ENCODE results near the gene CD38. TPM values are rescaled to one million over a fixed set of nuclear protein-coding genes. Genes with fewer than 3 reads are reported as not detected.
"Not testable (repeated sequence)": the region's sequence is repeated elsewhere in the genome, so short reads cannot be mapped to it uniquely, and the experiment has no call there.

CD38 gene
- 100 to 1,000 TPM in 1 of 3 donors, 10 to 100 TPM in 2; 33.4 to 133 (median 60.9) TPM for polyA plus RNA-seq

DNA sequence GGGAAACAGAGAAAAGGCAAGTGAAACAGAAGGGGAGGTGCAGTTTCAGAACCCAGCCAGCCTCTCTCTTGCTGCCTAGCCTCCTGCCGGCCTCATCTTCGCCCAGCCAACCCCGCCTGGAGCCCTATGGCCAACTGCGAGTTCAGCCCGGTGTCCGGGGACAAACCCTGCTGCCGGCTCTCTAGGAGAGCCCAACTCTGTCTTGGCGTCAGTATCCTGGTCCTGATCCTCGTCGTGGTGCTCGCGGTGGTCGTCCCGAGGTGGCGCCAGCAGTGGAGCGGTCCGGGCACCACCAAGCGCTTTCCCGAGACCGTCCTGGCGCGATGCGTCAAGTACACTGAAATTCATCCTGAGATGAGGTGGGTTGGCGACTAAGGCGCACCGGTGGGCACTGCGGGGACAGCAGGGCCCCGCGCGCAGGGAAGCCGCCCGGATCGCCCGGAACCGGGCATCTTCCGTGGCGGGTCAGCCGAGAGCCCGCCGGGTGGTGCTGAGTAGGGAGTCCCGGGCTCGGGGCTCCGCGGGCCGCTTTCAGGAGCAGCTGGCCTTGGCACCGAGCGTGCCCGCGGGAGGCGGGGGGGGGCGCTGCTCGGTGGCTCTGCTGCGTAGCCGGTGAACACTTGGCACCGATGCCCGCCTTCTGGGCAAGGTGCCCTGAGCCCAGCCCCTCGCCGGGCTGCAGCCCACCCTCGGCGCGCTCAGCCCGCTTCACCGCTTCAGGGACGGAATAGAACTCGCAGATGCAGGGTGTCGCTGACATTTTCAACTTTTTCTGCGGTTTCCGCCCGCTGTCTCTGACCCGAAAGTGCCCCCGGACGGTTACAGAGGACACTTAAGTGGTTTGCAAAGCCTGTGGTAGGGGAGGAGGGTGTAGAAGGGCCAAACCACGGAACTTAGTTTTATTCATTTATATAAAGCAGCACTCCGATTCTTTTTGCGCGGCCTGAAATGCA lies at the start of gene CD38:
TSS of gene CD38 (plus strand) at position 40 of the 953 bp plus-strand sequence. CDS start at position 127, 87 bp downstream.
- Mint-ChIP-seq H3K36me3 (peaks cover 16 to 33% (median 28%) of the 10 kb centered on the region in 3 donors), H3K27me3 (ENCODE audit: low read depth in 3 of 3) (peaks cover 5 to 28% (median 18%) of the 10 kb centered on the region in 3 donors), H3K4me1 (peaks cover 81 to 89% of the 10 kb centered on the region in 2 donors), H3K4me3 (peak within 1 kb of the TSS; percentile 93 to 99 (median 95)), H3K9me3 (no peaks in the 10 kb centered on the region), H3K27ac (peak within 1 kb of the TSS; percentile 87 to 96 (median 92))
- peak; percentile 85 to 86 (median 85) for DNase-seq

DNA sequence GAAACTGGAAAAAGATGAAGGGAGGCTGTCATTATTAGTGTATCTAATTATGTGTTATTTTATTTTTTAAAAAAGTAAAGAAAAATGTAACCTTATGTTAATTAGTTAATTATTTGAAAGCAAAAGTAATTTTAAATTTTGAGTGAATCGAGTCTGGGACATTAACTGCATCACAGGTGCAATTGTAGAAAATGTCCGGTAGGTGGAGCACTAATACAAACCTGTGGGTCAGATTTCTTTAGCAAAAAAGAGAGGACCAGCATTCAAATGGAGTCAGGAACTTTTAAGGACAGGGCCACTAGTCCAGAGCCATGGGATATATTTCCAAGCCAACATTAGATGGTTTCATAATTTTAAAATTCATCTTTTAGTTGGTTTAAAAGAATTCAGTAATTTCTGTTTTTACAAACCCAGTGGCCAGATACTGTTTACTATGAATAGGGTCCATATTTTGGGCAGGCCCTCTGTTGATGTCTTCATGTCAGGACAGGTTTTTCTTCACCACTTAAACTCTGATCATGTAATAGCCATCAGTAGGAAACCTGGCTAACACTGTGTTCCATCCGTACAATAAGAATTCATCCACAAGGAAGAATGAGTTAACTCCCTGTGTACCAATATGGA lies 48.1 kb upstream of the CD38 start:
- H3K4me1 Mint-ChIP-seq, result peaks cover 29 to 30% of the 10 kb centered on the region in 2 donors
- no peaks in the 10 kb centered on the region for H3K9me3 Mint-ChIP-seq
- H3K36me3 Mint-ChIP-seq, result no peaks in the 10 kb centered on the region
- no peak overlapping the region for H3K4me3 Mint-ChIP-seq
- peak; percentile 63 to 68 (median 67) for DNase-seq
- peaks cover 5 to 7% (median 6%) of the 10 kb centered on the region in 3 donors for H3K27me3 Mint-ChIP-seq (ENCODE audit: low read depth in 3 of 3)
- peak overlapping the region in 2 of 6 donors; percentile 18 to 69 for H3K27ac Mint-ChIP-seq

DNA sequence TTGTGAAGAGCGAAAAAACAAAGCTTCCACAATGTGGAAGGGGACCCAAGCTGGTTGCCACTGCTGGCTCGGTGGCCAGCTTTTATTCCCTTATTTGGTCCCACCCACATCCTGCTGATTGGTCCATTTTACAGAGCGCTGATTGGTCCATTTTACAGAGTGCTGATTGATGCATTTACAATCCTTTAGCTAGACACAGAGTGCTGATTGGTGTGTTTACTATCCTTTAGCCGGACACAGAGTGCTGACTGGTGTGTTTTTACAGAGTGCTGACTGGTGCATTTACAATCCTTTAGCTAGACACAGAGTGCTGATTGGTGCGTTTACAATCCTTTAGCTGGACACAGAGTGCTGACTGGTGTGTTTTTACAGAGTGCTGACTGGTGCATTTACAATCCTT lies 45.1 kb upstream of the CD38 start:
- not testable (repeated sequence) for H3K27ac Mint-ChIP-seq; H3K36me3 Mint-ChIP-seq; DNase-seq; H3K4me3 Mint-ChIP-seq; H3K9me3 Mint-ChIP-seq; H3K27me3 Mint-ChIP-seq (ENCODE audit: low read depth in 3 of 3)
- H3K4me1 Mint-ChIP-seq, result peaks cover 20 to 32% of the 10 kb centered on the region in 2 donors

DNA sequence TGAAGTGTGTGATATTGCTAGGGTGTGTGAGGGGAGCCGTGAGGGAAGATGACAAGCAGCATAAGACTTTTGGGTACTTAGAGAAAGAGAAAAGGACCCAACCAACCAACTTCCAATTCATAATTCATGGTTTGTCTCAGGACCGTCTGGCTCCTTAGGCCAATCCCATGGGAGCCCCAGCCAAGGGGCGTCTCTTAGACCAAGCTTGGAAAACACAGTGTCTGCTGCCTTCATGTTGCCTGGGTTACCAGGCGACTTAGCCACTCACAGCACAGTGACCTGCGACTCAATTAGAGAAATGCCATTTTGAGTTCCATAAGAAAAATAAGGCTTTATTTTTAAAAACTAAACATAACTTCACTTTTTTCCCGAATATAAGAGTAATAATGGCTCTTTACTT lies 42.6 kb upstream of the CD38 start:
- Mint-ChIP-seq H3K27ac (no peak overlapping the region), H3K27me3 (ENCODE audit: low read depth in 3 of 3) (peaks cover 3 to 5% (median 3%) of the 10 kb centered on the region in 3 donors), H3K4me1 (peaks cover 20 to 32% of the 10 kb centered on the region in 2 donors), H3K36me3 (no peaks in the 10 kb centered on the region), H3K4me3 (no peak overlapping the region), H3K9me3 (peaks cover 0 to 4% (median 0%) of the 10 kb centered on the region in 6 donors)
- no peak for DNase-seq

DNA sequence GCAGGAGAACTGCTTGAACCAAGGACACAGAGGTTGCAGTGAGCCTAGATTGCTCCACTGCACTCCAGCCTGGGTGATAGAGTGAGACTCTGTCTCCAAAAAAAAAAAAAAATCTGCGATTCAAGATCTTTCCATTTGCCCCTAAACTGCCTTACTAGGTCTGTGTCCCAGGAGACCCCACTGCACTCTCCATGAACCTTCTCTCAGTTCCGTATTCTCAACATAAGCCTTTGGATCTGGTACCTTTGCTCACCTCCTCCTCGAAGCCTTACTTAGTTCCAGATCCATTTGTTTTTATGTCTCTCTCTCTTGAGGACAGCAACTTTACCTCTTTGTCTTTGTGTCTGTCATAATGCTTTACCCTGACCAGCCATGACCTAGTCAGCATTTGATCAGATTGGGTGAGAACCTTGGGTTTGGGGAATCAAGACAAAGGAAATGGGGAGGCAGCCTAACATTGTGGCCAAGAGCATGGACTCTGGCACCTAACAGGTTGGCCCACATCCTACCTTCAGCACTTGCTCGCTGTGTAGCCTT lies 41.5 kb upstream of the CD38 start:
- Mint-ChIP-seq H3K36me3 (peaks cover 0 to 4% (median 3%) of the 10 kb centered on the region in 3 donors), H3K9me3 (peaks cover 0 to 10% (median 1%) of the 10 kb centered on the region in 6 donors), H3K27me3 (ENCODE audit: low read depth in 3 of 3) (peaks cover 2 to 5% (median 3%) of the 10 kb centered on the region in 3 donors), H3K4me3 (no peak overlapping the region), H3K27ac (no peak overlapping the region), H3K4me1 (peaks cover 20 to 32% of the 10 kb centered on the region in 2 donors)
- DNase-seq, result no peak

DNA sequence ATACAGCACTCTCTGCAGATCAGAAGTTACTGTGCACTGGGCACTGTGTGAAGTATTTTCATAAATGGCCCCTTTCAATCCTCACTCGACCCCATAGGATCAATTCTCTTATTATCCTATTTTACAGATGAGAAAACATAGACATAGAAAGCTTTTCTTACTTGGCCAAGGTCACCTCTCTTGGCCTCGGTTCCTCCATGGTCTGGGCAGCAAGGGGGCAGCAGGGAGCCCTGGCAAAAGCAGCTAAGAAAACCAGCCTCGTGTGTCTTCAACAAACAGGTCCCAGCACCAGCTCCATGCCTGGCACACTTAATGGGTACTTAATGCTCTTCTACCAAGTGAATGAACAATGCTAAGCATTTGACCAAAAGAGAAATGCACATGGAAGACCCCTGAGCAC lies 40.9 kb upstream of the CD38 start:
- Mint-ChIP-seq H3K36me3 (peaks cover 2 to 7% (median 5%) of the 10 kb centered on the region in 3 donors), H3K4me3 (no peak overlapping the region), H3K4me1 (peaks cover 20 to 32% of the 10 kb centered on the region in 2 donors), H3K27me3 (ENCODE audit: low read depth in 3 of 3) (peaks cover 3 to 5% (median 4%) of the 10 kb centered on the region in 3 donors), H3K27ac (peak overlapping the region in 1 of 6 donors; percentile 46), H3K9me3 (peaks cover under 1 to 16% (median 3%) of the 10 kb centered on the region in 6 donors)
- peak; percentile 24 to 37 (median 34) for DNase-seq

DNA sequence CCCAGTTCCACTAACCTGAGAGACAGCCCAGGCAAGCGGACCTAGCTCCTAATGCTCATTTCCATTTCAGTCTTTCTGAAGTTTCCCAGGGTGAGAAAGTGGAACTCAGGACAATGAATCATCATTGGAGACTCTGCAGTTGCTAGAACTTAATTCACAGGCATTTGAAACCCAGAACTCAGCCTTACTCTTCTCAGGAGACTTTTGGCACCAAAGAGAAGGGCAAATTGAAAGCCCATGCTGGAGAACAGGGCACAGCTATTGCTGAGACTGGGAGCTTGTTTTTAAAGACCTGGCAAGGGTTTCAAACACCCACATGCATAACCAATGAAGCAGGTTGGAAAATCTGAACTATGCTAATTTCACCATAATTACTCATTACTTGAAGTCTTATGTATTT lies 39.3 kb upstream of the CD38 start:
- DNase-seq, result no peak
- no peak overlapping the region for H3K27ac Mint-ChIP-seq
- peaks cover 4 to 10% (median 7%) of the 10 kb centered on the region in 3 donors for H3K36me3 Mint-ChIP-seq
- H3K4me3 Mint-ChIP-seq, result no peak overlapping the region
- H3K9me3 Mint-ChIP-seq, result peaks cover 2 to 19% (median 7%) of the 10 kb centered on the region in 6 donors
- peaks cover 15 to 28% of the 10 kb centered on the region in 2 donors for H3K4me1 Mint-ChIP-seq
- peaks cover 3 to 5% (median 3%) of the 10 kb centered on the region in 3 donors for H3K27me3 Mint-ChIP-seq (ENCODE audit: low read depth in 3 of 3)

DNA sequence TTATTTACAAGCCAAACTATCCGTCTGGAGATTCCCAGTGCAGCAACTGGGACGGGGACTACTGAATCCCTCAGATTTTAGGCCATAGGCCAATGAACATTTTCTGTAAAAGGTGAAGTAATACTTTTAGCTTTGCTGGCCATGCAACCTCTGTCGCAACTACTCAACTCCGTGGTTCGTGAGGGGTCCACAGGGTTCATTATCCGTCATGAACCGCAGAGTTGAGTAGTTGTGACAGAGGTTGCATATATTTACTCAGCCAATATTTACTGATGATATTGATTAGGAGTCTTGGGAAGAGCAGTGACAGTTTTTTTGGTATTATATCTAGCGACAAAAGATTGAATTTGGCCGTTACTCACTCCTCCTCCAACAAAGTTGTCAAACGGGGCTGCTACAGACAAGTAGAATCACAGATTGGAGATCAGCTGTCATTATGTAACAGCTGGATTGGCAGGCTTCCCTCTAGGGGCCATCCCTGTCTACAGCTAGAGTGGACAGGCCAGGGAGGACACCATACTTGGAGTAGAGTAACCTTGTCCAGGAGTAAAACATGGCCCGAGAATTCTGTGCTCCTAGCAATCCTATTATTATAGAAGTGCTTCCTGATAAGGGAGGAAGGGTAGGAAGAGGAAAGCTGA lies 37.2 kb upstream of the CD38 start:
- peaks cover 6 to 16% of the 10 kb centered on the region in 2 donors for H3K4me1 Mint-ChIP-seq
- H3K27me3 Mint-ChIP-seq (ENCODE audit: low read depth in 3 of 3), result peaks cover 2 to 3% (median 3%) of the 10 kb centered on the region in 3 donors
- H3K4me3 Mint-ChIP-seq, result no peak overlapping the region
- DNase-seq, result no peak
- H3K36me3 Mint-ChIP-seq, result peaks cover 4 to 10% (median 7%) of the 10 kb centered on the region in 3 donors
- H3K9me3 Mint-ChIP-seq, result peaks cover 2 to 19% (median 7%) of the 10 kb centered on the region in 6 donors
- H3K27ac Mint-ChIP-seq, result peak overlapping the region in 1 of 6 donors; percentile 21

DNA sequence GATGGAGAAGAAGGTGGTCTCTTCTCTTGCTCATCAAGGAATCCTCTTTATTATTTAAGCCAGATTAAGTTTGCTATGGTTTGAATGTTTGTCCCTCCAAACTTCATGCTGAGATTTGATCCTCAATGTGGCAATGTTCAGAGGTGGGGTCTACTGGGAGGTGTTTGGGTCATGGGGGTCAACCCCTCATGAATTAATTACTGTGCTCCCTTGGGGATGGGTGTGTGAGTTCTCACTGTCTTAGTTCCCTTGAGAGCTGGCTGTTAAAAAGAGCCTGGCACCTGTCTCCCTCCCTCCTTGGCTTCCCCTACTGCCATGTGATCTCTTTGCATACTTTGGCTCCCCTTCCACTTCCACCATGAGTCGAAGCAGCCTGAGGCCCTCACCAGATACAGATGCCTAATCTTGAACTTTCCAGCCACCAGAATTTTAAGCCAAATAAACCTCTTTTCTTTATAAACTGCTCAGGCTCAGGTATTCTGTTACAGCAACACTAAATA lies 36.0 kb upstream of the CD38 start:
- no peak for DNase-seq
- Mint-ChIP-seq H3K27ac (peak overlapping the region in 1 of 6 donors; percentile 51), H3K4me1 (peaks cover 5 to 7% of the 10 kb centered on the region in 2 donors), H3K9me3 (peaks cover 2 to 19% (median 7%) of the 10 kb centered on the region in 6 donors), H3K4me3 (no peak overlapping the region), H3K36me3 (peaks cover 4 to 10% (median 7%) of the 10 kb centered on the region in 3 donors), H3K27me3 (ENCODE audit: low read depth in 3 of 3) (peaks cover 0 to 3% (median 2%) of the 10 kb centered on the region in 3 donors)

DNA sequence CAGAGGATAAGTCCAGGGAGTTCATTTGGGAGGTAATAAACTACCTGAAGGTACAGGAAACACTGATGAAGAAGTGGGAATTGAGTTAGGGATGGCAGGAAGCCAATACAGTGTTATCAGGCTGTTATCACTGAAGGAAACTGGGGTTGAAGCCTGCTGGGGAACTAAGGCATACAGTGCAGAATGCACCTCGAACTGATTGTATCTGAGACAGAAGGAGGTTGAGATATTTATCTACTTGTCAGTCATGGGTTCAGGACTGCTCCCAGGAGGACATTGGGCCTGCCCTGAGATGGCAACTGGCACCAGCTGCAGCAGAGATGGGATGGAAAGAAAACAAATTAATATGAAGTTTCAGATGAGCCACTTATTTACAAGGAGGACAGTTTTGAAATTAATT lies 35.5 kb upstream of the CD38 start:
- H3K36me3 Mint-ChIP-seq, result peaks cover 4 to 10% (median 7%) of the 10 kb centered on the region in 3 donors
- H3K9me3 Mint-ChIP-seq, result peaks cover 2 to 19% (median 7%) of the 10 kb centered on the region in 6 donors
- no peak for DNase-seq
- peaks cover 0 to 3% (median 2%) of the 10 kb centered on the region in 3 donors for H3K27me3 Mint-ChIP-seq (ENCODE audit: low read depth in 3 of 3)
- H3K4me3 Mint-ChIP-seq, result no peak overlapping the region
- peaks cover 0 to 2% of the 10 kb centered on the region in 2 donors for H3K4me1 Mint-ChIP-seq
- H3K27ac Mint-ChIP-seq, result no peak overlapping the region

DNA sequence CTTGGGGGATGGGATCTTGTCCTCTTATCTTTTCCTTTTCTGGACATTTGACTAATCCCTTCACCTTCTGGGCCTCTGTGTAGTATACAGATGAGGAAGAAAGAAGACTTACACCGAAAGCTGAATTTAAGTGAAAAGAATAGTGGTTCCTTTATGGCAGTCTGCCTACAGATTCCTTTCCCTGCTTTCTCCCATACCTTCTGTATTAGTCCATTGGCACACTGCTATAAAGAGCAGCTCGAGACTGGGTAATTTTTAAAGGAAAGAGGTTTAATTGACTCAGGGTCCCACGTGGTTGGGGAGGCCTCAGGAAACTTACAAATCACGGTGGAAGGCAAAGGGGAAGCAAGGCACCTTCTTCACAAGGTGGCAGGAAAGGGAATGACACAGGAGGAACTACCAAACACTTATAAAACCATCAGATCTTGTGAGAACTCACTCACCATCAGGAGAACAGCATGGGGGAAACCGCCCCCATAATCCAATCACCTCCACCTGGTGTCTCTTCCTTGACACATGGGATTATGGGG lies 34.0 kb upstream of the CD38 start:
- Mint-ChIP-seq H3K27me3 (ENCODE audit: low read depth in 3 of 3) (peaks cover 0 to 3% (median 2%) of the 10 kb centered on the region in 3 donors), H3K27ac (peak overlapping the region in 1 of 6 donors; percentile 21)

DNA sequence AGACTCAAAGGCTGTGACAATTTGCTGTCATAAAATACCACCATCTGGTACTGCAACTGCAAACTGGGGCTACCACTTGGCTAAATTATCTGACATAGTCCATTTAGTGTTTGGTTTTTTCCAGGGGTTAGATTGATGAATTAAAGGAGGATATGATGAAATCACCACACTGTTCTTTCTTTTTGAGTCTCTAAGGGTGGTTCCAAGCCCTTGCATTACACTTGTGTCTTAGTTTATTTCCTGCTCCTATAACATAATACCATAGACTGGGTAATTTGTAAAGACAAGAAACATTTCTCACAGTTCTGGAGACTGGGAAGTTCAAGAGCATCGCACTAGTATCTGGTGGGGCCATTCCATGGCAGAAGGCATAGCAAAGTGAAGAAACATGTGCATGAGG lies 32.0 kb upstream of the CD38 start:
- Mint-ChIP-seq H3K9me3 (peaks cover under 1 to 13% (median 5%) of the 10 kb centered on the region in 6 donors), H3K27ac (no peak overlapping the region), H3K36me3 (peaks cover 4 to 8% (median 5%) of the 10 kb centered on the region in 3 donors), H3K27me3 (ENCODE audit: low read depth in 3 of 3) (peaks cover 2 to 4% (median 2%) of the 10 kb centered on the region in 3 donors), H3K4me1 (no peaks in the 10 kb centered on the region), H3K4me3 (no peak overlapping the region)
- no peak for DNase-seq

More for the DNA sequence above, 34.0 kb upstream of the CD38 start:
- H3K4me1 Mint-ChIP-seq, result no peaks in the 10 kb centered on the region
- peaks cover 2 to 19% (median 7%) of the 10 kb centered on the region in 6 donors for H3K9me3 Mint-ChIP-seq
- H3K36me3 Mint-ChIP-seq, result peaks cover 4 to 10% (median 7%) of the 10 kb centered on the region in 3 donors
- no peak for DNase-seq
- no peak overlapping the region for H3K4me3 Mint-ChIP-seq

All from immature natural killer cell (primary cell).